DMS79 treated with DMSO at 0.1 percent for 48 hours (cell line): ENCODE results near the gene TRIP12.
"Not testable (repeated sequence)": the region's sequence is repeated elsewhere in the genome, so short reads cannot be mapped to it uniquely, and the experiment has no call there.

ENCODE experiments used
- DNase-seq: peaks from one replicate; lab custom pipeline; 2025; lab: John Stamatoyannopoulos, UW

The TRIP12 gene

GRCh38 chr2:229768235-229768634 is 153.6 kb downstream of the TRIP12 start:
- DNase-seq, result no peak

- DNase-seq, result no peak
Observed at GRCh38 chr2:229765721-229766120, 156.1 kb downstream of the TRIP12 start.

GRCh38 chr2:229761663-229762062 is 160.1 kb downstream of the TRIP12 start:
- no peak for DNase-seq

- not testable (repeated sequence) for DNase-seq
Observed at GRCh38 chr2:229757462-229757861, 164.3 kb downstream of the TRIP12 start.

- DNase-seq, result no peak
Observed at GRCh38 chr2:229752970-229753729, 168.7 kb downstream of the TRIP12 start.

- DNase-seq, result no peak
Observed at GRCh38 chr2:229749779-229750178, 172.0 kb downstream of the TRIP12 start.

- no peak for DNase-seq
Observed at GRCh38 chr2:229748950-229749349, 172.9 kb downstream of the TRIP12 start.

- not testable (repeated sequence) for DNase-seq
Observed at GRCh38 chr2:229742691-229743090, 179.1 kb downstream of the TRIP12 start.

- no peak for DNase-seq
Observed at GRCh38 chr2:229740279-229740678, 181.5 kb downstream of the TRIP12 start.

- no peak for DNase-seq
Observed at GRCh38 chr2:229738024-229738625, 183.7 kb downstream of the TRIP12 start.

GRCh38 chr2:229734410-229734809 is 187.4 kb downstream of the TRIP12 start:
- DNase-seq, result no peak

- no peak for DNase-seq
Observed at GRCh38 chr2:229733611-229734245, 188.1 kb downstream of the TRIP12 start.

GRCh38 chr2:229732897-229733296 is 188.9 kb downstream of the TRIP12 start:
- DNase-seq, result no peak

- DNase-seq, result no peak
Observed at GRCh38 chr2:229731916-229732315, 189.9 kb downstream of the TRIP12 start.

GRCh38 chr2:229731363-229731762 is 190.4 kb downstream of the TRIP12 start:
- no peak for DNase-seq

GRCh38 chr2:229728370-229728769 is 193.4 kb downstream of the TRIP12 start:
- no peak for DNase-seq

- DNase-seq, result no peak
Observed at GRCh38 chr2:229726643-229727042, 195.2 kb downstream of the TRIP12 start.

- DNase-seq, result no peak
Observed at GRCh38 chr2:229725716-229726574, 195.9 kb downstream of the TRIP12 start.

- not testable (repeated sequence) for DNase-seq
Observed at GRCh38 chr2:229723192-229723591, 198.6 kb downstream of the TRIP12 start.

- DNase-seq, result no peak
Observed at GRCh38 chr2:229719926-229720647, 201.7 kb downstream of the TRIP12 start.

GRCh38 chr2:229718057-229718456 is 203.8 kb downstream of the TRIP12 start:
- no peak for DNase-seq
